ENCODE data around the gene LRRC7. TPM values are rescaled to one million over a fixed set of nuclear protein-coding genes. Genes with fewer than 3 reads are reported as not detected.

Gene LRRC7
- polyA plus RNA-seq, 1 donor from 2014 or later, result 141 TPM

- H3K4me2 ChIP-seq (ENCODE audit: low read length), result no peak overlapping the region
Observed at GRCh38 chr1:69688193-69688592, 120.5 kb downstream of the LRRC7 start.

GRCh38 chr1:69691179-69691578 lies 123.5 kb downstream of the LRRC7 start:
- Histone ChIP-seq H3K36me3 (ENCODE audit: insufficient read depth, low read length) (peaks cover 4% of the 10 kb centered on the region), H3K4me3 (ENCODE audit: low read length) (no peak overlapping the region), H3K9me3 (ENCODE audit: low read length) (no peaks in the 10 kb centered on the region), H3K79me2 (replicated peaks; ENCODE audit: insufficient read depth, low read length) (no peaks in the 10 kb centered on the region), H3K27me3 (ENCODE audit: insufficient read depth, low read depth, low read length) (no peaks in the 10 kb centered on the region), H2AFZ (ENCODE audit: low read depth, low read length) (no peak overlapping the region), H4K20me1 (ENCODE audit: insufficient read depth) (no peaks in the 10 kb centered on the region), H3K27ac (ENCODE audit: low read length) (no peak overlapping the region), H3K9me2 (ENCODE audit: insufficient read depth, low read length) (no peaks in the 10 kb centered on the region), H3K9ac (ENCODE audit: low read length) (no peak overlapping the region), H3K4me2 (ENCODE audit: low read length) (no peak overlapping the region), H3F3A (ENCODE audit: insufficient read depth, low read length, poor library complexity, severe bottlenecking) (no peaks in the 10 kb centered on the region)
- no peak for TF ChIP-seq REST (IDR thresholded peaks at IDR 0.05; ENCODE audit: borderline replicate concordance)
- TF ChIP-seq TAF1 (IDR thresholded peaks at IDR 0.05; ENCODE audit: low read depth), result no peak

More at GRCh38 chr1:69688193-69688592, 120.5 kb downstream of the LRRC7 start:
- no peaks in the 10 kb centered on the region for H3K9me2 ChIP-seq (ENCODE audit: insufficient read depth, low read length)
- H3K4me3 ChIP-seq (ENCODE audit: low read length), result no peak overlapping the region
- H2AFZ ChIP-seq (ENCODE audit: low read depth, low read length), result no peak overlapping the region
- no peak overlapping the region for H3K9ac ChIP-seq (ENCODE audit: low read length)
- H3K9me3 ChIP-seq (ENCODE audit: low read length), result no peaks in the 10 kb centered on the region
- H3K36me3 ChIP-seq (ENCODE audit: insufficient read depth, low read length), result peaks cover 7% of the 10 kb centered on the region
- TF ChIP-seq MXI1 (conservative IDR thresholded peaks at IDR 0.05; ENCODE audit: poor library complexity, severe bottlenecking) (no peak), CTCF (IDR thresholded peaks at IDR 0.05; ENCODE audit: poor library complexity, severe bottlenecking) (no peak), EZH2 (IDR thresholded peaks at IDR 0.05; ENCODE audit: borderline replicate concordance, insufficient read depth, low read length, poor library complexity, severe bottlenecking) (no peak), POLR2AphosphoS5 (IDR thresholded peaks at IDR 0.05) (no peak), SMC3 (conservative IDR thresholded peaks at IDR 0.05; ENCODE audit: poor library complexity) (no peak), EP300 (conservative IDR thresholded peaks at IDR 0.05; ENCODE audit: poor library complexity, severe bottlenecking) (no peak), RAD21 (conservative IDR thresholded peaks at IDR 0.05) (no peak), TAF1 (IDR thresholded peaks at IDR 0.05; ENCODE audit: low read depth) (no peak), REST (IDR thresholded peaks at IDR 0.05; ENCODE audit: borderline replicate concordance) (no peak)
- H3F3A ChIP-seq (ENCODE audit: insufficient read depth, low read length, poor library complexity, severe bottlenecking), result no peaks in the 10 kb centered on the region
- no peaks in the 10 kb centered on the region for H3K79me2 ChIP-seq (replicated peaks; ENCODE audit: insufficient read depth, low read length)
- no peak overlapping the region for H3K27ac ChIP-seq (ENCODE audit: low read length)
- no peaks in the 10 kb centered on the region for H4K20me1 ChIP-seq (ENCODE audit: insufficient read depth)
- H3K27me3 ChIP-seq (ENCODE audit: insufficient read depth, low read depth, low read length), result no peaks in the 10 kb centered on the region

Data from neural cell (in vitro differentiated cells).